GM21786 (cell line): ENCODE measurements around the gene NRM.
"Not testable (repeated sequence)": the region's sequence is repeated elsewhere in the genome, so short reads cannot be mapped to it uniquely, and the experiment has no call there.

ENCODE experiments used
- ATAC-seq: cut with Tn5 transposase; IDR thresholded peaks from one replicate; pipeline ENCODE4 v1.9.1; 2021; ENCODE audit not compliant: unreplicated experiment

Gene NRM

DNA sequence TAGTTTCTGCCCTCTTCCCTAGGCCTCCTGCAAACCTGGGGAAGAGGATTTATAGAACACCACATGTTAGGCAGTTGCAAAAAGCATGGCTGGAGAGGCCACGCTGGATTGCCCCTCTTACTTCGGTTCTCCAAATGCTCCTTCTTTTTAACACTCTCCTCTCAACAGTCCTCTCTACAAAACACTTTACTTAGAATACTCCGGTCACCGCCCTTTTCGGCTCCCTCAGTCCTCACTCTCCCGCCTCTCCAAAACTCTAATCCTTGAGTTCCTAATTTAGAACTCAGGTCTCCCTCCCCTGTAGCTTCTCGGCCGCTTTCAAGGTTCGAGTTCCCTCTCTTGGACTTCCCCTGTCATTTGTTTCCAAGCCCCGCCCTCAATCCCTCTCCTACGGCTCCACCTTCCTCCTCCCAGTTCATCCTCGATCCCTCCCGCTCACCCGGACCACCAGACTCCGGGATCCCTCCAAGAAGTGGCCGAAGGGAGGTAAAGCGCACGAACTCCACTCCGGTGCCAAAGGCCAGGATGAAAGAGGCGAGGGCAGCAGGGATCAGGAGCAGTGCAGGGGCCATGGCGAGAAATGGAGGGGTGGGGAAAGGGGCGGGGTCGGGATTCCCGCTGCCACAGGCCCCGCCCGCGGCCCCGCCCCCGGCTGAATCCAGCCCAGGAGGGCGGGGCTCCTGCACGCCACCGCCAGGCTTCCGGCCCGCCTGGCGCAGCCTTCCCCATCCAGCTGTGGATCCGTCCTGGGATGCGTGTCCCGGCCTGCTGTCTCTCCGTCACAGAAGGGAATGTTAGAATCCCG, at the start of gene NRM:
Gene NRM, minus strand, starts transcription at position 582 of the 805 bp plus-strand sequence. Its CDS starts 10 bp downstream, at position 572.
- ATAC-seq = peak; percentile 32

GRCh38 chr6:30740540-30740870, 49.7 kb upstream of the NRM start:
- no peak for ATAC-seq

DNA sequence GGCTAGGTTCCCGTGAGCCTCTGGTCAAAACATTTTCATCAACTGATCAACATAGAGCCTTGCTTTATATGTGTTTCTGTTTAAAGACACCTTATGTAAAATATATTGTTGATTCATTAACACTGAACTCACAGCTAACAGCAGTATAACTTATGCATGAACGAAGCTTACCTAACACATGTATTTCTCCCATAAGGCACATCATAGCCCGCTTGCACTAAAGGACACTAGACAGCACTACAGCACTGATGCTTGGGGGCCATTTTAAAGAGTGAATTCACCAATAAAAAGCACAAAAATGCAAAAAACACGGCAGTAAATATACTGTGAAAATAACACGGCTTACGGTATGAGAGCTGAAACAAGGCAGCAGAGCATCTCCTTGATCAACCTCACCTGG, 47.7 kb upstream of the NRM start:
- ATAC-seq = no peak

- ATAC-seq = peak; percentile 37
These were observed 45.0 kb upstream of the NRM start for GRCh38 chr6:30735668-30736314.

DNA sequence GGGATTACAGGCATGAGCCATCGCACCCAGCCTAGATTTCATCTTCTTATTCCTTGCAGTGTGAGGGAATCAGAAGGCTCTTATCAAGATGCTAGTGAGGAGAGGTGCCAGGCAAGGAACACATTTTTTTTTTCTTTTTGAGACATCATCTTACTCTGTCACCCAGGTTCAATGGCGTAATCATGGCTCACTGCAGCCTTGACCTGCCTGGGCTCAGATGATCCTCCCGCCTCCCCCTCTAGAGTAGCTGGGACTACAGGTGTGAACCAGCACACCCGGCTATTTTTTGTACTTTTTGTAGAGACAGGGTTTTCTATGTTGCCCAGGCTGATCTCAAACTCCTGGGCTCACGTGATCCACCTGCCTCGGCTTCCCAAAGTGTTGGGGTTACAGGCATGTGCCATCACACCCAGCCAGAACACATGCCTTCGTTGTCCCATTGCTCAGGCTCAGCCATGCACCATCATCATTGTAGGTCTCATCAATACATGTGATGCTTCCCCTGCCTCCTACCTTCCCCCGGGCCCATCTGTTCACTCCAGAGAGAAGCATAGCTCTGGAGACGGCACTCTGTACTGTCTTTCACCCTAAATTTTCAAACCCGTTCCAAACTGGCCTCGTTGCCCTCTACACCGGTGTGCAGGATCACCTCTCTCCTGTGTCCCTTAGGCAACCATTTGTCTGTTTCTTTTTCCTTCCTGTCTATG, 41.6 kb upstream of the NRM start:
- ATAC-seq = no peak

DNA sequence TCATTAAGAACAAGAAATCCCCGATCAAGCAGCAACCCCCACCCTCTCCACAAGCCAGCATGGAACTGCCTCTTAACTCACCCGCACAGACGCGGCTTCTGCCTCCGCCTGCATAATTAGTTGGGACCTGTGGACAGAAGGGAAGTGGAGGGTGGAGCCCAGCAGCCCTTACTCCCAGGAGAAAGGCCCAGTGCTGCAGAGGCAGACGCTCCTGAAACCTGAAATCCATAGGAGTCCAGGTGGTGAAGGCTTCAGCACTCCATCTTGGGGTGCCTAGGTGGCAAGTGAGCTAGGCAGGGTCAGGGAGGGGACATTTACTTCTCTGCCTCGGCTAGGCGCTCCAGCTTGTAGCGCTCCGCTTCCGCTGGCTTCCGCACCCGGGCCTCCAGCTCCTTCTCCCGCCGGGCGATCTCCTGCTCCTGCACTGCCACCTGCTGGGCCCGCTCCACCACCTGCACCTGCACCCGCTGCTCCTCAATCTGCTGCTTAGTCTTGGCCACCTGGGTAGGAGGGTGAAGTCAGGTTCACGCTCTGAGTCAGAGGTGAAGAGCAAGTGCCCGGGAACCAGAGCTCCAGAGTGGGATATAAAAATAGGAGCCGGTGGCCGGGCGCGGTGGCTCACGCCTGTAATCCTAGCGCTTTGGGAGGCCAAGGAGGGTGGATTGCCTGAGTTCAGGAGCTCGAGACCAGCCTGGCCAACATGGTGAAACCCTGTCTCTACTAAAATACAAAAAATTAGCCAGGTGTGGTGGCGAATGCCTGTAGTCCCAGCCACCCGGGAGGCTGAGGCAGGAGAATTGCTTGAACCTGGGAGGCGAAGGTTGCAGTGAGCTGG, 40.0 kb upstream of the NRM start:
- ATAC-seq = peak; percentile 66

DNA sequence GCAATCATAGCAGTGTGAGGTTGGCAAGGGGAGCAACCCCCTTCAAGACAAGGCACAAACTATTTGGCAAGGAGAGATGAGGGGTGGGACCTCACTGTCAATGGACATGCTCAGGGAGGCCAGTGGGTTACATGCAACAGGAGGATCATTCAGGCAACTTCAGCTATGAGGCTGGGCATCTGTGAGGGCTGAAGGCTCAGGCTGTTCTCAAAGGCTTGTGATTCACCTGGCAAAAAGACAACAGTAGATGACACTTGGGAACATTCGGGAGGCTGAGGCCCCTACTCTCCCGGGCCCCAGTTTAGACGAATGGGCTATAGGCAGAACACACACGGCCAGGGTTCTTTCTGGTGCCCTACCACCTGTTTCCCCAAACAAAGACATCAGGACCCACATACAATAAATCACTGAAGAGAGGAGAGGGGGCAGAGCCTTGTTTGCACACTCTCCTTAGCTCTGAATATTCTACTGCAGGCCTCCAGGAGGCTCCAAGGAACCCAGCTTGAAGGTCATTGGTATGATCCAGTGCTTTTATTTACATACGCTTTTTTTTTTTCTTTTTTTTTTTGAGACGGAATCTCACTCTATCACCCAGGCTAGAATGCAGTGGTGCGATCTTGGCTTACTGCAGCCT, 37.3 kb upstream of the NRM start:
- no peak for ATAC-seq

DNA sequence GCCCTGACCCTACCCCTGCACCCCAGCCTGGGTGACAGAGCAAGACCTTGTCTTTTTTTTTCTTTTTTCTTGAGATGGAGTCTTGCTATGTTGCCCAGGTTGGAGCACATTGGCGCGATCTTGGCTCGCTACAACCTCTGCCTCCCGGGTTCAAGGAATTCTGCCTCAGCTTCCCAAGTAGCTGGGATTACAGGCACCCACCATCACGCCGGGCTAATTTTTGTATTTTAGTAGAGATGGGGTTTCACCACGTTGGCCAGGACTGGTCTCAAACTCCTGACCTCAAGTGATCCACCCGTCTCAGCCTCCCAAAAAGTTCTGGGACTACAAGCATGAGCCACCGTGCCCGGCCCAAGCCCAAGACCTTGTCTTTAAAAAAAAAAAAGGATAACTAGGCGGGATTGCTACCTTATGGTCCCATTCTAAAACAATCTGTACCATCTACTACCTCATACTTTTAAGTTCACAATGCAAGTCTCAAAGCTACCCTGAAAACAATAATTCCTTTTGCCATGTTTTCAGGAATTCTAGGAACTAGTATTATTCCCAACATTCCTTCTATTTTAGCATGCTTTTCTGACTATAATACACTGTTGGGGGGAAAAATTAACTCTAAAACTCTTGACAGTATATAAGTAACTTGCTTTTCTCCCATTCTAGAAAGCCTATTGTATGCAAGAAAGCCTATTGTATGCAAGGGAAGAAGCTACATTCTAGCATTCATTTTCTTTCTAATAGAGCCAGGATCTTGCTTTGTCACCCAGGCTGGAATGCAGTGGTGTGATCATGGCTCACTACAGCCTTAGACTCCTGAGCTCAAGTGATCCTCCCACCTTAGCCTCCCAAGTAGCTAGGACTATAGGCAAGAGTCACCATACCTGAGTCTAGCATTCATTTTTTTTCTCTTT, 36.0 kb upstream of the NRM start:
- no peak for ATAC-seq

DNA sequence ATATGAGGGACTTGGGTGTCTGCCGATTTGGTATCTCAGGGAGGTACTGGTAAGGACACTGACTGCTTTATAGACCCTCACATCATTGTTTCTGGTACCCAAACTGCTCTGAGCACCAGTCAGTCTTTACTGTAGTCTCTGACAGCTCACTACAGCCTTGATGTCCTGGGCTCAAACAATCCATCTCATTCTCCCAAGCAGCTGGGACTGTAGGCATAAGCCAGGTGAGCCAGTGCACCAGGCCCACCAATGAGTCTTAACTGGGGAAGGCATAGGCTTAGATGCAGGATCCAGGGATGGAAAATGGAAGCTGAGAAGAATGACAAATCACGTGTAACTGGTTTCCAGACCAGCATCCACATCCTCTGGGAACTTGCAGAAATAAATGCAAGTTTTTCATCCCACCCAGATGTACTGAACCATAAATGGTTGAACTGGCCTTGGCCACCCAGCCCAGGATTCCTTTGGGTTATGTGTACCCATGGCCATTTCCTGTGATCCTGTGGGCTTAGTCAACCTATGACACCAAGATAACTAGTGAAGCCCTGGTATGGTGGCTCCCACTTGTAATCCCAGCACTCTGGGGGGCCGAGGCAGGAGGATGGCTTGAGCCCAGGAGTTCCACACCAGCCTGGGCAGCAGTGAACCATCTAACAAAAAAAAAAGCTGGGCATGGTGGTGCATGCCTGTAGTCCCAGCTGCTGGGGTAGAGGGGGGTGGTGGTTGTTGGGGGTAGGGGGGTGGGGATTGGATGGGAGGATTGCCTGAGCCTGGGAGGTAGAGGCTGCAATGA, 35.1 kb upstream of the NRM start:
- no peak for ATAC-seq

DNA sequence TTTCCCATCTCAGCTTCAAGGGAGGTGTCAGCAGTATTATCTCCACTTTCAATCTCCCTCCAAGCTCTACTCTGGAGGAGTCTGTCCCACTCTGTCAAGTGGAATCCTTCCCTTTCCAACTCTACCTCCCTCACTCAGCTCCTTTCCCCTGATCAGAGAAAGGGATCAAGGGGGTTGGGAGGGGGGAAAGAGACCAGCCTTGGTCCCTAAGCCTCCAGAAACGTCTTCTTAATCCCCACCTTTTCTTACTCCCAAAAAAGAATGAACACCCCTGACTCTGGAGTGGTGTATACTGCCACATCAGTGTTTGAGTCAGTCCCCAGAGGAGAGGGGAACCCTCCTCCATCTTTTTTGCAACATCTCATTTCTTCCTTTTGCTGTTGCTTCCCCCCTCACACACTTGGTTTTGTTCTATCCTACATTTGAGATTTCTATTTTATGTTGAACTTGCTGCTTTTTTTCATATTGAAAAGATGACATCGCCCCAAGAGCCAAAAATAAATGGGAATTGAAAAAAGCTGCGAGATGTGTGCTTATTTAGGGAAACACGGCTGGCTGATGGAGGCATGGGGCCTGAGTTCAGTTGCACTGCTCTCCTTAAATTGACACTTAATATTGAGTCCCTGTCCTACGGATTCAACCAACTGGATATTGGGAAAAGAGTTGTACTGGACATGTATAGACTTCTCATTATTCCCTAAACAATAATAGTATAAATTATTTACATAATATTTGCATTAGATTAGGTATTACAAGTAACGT, 34.3 kb upstream of the NRM start:
- ATAC-seq = no peak

DNA sequence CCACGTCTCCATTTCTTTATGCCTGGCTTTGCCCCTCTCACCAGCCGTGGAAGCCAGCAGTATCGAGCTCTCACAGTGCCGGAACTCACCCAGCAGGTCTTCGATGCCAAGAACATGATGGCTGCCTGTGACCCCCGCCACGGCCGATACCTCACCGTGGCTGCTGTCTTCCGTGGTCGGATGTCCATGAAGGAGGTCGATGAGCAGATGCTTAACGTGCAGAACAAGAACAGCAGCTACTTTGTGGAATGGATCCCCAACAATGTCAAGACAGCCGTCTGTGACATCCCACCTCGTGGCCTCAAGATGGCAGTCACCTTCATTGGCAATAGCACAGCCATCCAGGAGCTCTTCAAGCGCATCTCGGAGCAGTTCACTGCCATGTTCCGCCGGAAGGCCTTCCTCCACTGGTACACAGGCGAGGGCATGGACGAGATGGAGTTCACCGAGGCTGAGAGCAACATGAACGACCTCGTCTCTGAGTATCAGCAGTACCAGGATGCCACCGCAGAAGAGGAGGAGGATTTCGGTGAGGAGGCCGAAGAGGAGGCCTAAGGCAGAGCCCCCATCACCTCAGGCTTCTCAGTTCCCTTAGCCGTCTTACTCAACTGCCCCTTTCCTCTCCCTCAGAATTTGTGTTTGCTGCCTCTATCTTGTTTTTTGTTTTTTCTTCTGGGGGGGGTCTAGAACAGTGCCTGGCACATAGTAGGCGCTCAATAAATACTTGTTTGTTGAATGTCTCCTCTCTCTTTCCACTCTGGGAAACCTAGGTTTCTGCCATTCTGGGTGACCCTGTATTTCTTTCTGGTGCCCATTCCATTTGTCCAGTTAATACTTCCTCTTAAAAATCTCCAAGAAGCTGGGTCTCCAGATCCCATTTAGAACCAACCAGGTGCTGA, 33.3 kb upstream of the NRM start:
- not testable (repeated sequence) for ATAC-seq

GRCh38 chr6:30723159-30723842, 32.5 kb upstream of the NRM start:
- not testable (repeated sequence) for ATAC-seq

DNA sequence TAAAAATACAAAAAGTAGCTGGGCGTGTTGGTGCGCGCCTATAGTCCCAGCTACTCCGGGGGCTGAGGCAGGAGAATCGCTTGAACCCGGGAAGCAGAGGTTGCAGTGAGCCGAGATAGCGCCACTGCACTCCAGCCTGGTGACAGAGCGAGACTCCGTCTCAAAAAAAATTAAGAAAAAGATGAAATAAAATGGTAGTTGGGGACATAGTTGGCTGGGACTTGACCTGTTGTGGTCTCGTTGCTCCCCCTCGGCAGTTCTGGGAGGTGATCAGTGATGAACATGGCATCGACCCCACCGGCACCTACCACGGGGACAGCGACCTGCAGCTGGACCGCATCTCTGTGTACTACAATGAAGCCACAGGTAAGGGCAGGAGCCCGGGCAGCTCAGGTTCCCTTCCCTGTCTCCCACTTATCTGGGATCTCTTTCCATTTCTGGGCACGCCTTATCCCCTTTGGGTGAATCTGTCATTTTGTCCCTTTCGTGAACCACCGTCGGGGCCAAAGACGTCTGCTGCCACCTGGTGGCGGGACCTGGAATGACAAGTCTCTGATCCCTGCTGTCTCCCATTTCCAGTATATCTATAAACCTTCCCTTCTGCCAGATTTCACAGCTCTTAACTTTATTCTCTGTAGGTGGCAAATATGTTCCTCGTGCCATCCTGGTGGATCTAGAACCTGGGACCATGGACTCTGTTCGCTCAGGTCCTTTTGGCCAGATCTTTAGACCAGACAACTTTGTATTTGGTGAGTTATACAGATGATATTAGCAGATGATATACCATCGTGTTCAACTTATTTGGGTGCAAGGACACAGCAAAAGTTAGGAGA, 31.7 kb upstream of the NRM start:
- no peak for ATAC-seq

GRCh38 chr6:30722025-30722279, 31.2 kb upstream of the NRM start:
- not testable (repeated sequence) for ATAC-seq

DNA sequence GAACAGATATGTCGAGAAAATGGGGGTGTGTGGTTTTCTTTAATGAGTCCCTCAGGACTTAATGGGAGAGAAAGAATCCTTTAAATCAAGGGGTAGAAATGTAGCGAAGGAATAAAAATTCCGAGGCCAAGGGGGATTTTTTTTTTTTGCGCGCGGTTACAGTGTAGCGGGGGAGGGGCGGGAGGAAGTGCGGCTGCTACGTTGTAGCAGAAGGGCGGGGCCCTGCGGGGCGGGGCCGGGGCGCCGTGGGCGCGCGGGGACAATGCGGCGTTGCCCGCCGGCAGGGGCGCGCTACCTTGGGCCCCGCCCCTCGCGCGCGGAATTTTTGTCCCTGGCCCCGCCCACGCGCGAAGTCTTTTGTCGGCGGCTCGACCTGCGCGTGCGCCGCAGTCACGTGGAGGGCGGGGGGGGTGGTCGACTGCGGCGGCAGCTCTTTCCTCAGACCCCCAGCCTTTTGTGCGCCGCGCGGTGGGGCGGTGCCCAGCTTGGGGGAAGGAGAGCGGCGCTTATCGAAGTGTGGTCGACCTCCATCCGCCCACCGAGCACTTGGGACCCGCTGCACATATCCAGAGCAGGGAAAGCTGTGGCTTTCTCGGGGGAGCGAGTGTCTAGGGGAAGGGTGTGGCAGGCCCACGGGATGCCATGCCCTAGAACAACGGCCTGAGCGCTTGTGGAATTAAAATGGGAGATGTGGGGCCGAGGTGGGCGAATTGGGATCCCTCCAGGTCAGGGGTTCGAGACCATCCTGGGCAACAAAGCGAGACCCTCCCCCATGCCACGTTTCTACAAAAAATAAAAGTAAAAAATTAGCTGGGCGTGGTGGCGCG, 30.6 kb upstream of the NRM start:
- ATAC-seq = no peak
